GM19099 (cell line): ENCODE measurements around the gene HOXA6.

Source experiments
- POLR2A ChIP-seq: IDR thresholded peaks from 3 replicates; pipeline ENCODE4 v1.6.1; 2011; ENCODE audit warnings: low read depth; ENCODE audit not compliant: insufficient read length; ENCODE audit errors: extremely low read depth

Gene HOXA6

DNA sequence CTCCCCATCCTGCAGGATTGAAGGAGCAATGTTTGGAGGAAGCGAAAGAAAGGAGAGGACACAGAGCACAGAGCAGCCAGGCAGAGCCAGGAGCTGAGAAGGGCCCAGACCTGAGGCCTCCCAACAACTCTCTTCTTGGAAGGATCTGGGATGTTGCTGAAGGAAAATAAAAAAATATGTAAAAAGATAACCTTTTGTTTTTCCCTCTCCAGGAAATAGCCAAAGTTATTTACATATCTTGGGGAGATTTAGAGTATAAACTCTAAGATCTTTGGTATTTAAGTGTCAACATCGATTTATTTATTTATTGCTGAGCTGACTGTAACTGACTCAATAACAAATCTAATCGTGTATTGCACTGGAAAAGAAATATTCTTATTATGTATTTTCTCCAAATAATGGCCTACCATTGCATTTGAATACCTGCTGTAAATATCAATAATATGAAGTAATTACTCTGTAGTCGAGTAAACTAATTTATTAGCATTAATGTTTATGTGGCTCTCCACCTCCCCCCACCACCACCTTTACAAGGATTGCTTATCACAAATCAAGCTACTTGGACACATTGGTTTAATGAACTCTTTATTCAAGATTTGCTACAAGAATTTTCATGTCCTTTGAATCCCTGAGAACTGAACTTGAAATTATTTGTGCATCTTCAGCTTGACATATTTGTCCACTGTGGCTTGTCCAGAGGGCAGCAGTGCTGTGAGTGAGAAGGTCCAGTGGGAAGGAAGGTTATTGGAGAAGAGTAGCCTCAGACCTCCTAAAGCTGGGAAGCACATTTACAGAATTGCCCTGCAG lies 39.3 kb upstream of the HOXA6 start:
- TF ChIP-seq POLR2A, result no peak

DNA sequence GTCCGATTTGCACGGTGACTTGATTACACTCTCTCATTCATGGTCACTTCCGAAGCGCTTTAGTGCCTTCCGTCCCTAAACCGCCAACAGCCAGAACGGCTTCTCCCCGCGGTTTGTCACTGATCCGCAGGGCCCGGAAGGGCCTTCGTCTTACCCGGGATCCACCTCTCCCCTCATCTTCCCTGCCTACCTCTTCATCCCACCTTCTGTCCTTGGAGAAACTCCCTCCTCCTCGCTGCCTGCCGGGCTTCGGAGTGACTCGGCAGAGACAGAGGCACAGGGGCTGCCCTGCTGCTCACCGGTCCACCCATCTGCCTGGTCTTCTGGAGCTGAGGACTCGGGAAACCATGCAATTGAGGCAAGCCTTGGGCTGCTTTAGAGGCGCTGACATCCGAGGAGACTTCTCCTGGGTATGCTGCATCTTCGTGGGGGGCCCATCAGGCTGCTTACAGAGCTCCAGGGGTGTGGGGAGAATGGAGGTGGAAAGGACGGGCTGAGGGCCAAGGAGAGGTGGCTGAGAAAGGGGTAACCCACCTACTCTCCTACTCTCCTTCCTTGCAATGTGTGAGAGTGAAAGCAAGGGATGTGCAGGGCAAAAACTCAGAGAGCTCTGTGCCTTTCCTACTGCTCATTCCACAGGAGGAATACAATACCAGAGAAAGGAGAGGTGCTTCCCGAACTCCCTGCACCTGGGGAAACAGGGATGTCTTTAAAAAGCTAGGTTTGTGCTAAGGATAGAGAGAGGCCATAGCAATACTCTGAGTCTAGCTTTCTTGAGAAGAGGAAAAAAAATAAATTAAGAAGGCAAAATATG lies 38.5 kb upstream of the HOXA6 start:
- no peak for TF ChIP-seq POLR2A

DNA sequence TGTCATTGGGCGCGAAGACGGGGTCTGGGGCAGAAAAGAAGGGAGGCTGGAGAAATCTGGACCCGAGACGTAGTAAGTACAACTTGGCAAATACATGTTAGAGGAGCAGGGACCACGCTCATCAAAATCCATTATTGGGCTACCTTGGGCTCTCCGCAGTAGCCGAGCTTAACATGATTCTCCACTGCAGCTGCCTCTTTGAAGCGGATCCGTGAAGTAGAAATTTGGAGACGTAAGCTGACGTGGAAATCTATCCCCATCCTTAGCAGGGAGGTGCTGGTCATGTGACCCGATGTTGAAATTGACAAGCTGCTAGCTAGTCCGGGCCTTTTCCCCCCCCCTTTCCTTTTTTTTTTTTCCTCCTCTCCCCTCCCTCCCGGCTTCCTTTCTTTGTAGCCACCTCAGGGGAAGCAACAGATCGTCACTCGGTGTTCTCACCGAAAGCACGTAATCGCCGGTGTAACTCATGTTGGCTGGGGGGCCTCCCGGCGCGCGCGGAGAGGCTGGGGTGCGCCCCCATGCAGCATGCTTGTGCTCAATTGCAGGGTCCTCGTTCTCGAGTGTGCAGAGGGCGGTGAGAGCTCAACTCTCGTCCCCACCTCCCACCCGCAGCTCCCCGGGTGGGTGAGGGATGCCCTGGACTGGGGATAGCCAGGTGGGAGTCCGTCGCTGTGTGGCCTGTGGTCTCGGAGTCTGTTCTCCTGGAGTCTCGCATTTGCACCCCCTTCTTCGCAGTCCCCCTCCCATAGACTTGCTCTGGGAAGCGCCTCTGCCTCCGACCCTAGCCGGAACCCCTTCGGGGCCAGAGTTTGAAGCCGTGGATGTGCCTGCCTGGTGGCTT lies 37.7 kb upstream of the HOXA6 start, which contains the start of gene HOXA11:
TSS of gene HOXA11 (minus strand) at position 220 of the 841 bp plus-strand sequence. CDS start at position 132, 88 bp downstream.
- TF ChIP-seq POLR2A, result no peak

DNA sequence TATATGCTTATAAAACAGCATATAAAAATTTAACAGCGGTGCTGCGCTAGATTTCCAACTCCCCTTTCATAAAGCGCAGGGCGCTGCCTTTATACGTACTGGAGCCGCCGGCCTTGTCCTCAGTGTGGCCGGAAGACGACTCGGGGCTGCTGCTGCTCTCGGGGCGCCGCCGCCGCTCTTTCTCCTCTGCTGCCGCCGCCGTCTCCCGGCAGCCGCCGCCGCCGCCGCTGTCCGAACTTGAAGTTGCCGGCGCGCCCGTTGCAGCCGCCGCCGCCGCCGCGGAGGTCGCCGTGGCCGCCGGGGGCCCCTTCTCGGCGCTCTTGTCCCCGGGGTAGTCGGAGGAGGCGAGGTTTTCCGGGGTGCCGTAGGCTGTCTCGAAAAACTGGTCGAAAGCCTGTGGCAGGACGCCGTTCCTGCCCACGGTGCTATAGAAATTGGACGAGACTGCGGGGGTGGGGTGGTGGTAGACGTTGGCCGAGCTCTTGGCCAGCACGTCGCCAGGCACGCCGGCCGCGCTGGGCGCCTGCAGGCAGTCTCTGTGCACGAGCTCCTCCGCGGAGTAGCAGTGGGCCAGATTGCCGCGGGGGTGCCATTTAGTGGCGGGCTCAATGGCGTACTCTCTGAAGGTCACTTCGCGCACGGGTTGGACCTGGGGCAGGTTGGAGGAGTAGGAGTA lies 36.9 kb upstream of the HOXA6 start:
- TF ChIP-seq POLR2A, result no peak

DNA sequence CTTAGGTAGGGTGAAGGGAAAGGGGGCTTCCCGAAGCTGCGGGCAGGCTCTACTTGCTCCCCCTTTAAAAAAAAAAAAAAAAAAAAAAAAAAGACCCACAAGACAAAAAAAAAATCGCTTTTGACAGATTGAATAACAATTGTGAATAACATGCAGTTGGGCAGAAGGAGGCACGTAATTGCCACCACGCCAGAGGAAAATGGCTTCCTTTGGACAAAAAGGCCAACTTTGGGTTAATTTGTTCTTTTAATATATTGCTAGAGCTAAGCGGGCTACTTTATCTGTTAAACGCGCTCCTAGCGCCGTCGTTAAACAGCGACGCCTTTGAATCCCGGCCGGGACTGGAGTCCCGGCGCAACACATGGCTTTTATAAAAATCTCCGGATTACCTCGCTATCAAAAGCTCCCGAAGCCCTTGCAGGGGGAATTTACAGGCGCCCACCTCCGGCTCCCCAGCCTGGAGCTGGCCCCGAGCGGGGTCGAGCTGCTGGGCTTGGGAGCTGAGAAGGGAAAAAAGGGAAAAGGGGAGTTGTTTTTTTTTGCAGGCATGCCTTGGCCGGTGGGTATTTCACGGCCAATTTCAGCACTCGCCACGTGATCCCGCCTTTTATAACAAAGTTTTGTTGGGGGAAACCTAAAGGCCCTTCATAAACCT lies 36.2 kb upstream of the HOXA6 start:
- no peak for TF ChIP-seq POLR2A

DNA sequence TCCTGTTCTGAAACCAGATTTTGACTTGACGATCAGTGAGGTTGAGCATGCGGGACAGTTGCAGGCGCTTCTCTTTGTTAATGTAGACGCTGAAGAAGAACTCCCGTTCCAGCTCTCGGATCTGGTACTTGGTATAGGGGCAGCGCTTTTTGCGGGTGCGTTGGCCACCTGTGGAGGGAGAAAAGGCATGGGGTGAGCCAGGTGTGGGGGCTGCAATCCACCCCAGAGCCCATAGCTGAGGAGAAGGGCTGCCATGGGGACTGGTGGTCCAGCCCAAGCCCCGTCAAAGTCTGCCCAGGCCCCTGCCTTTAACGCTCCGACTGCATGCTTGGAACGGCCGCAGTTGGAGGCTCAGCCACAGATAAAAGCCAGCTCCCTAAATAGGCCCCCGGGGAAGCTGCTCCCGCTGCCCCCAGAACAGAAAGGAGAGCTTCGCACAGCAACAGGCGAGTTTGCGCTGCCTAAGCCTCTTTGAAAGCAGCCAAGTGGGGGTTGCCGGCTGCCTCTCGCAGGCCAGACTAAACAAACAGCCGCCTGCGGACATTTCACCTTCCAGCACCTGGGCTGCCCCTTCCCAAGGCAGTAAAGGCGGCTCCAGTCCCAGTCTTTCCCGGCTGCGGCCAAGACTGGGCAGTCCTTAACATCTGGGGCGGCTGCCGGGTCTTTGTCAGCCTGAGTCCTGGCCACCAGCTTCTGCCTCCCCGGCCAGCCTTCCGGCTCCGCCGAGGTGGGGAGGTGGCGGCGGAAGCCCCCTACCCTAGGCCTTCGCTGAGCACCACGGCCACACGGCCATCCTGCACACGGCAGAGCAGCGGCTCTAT lies 35.5 kb upstream of the HOXA6 start:
- TF ChIP-seq POLR2A, result no peak

DNA sequence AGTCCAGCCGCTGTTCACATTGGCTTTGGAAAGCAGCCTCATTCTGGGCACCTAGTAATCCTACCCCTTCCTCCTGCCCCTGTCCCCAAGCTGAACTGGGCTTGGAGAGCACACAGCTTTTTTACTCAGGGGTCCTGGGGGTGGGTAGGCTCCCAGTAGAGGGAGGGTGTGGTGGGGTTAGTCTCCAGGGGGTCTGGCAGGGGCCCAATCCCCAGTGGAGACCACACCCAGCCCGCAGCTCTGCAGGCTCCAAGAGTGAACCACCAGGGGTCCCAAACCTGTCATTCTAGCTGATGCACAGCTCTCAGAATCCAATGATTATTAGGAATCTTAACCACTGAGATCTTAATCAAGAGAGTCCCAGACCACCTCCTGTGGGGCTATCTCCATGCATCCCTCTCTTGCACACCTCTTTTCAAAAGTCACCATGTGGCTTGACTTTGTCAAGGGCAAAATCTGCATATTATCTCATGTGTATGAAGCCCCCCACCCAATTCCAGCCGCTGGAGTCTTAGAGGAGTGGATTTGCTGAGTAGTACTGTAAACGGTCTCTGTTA lies 34.8 kb upstream of the HOXA6 start:
- TF ChIP-seq POLR2A, result no peak

DNA sequence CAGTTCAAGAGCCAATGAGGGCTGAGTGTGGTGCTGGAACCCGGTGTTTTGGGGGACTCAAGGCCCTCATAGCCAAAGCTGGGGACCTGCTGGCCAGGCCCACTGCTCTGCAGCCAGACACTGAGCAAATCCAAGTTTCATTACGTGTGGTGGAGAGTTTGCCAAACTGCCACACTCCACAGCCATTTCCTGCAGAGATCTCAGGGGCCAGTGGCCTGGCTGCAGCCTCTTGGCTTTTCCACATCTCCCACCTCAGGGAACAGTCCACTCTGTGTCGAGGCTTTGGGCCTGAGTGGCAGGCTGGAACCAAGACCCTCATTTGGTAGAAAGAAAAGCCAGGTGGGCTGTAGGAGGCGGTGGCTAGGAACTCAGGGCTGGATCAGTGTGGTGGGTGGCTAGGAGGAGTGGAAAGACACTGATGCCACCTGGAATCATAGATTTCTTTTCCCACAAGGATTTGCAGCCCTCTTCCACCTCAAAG lies 34.3 kb upstream of the HOXA6 start:
- TF ChIP-seq POLR2A, result no peak

DNA sequence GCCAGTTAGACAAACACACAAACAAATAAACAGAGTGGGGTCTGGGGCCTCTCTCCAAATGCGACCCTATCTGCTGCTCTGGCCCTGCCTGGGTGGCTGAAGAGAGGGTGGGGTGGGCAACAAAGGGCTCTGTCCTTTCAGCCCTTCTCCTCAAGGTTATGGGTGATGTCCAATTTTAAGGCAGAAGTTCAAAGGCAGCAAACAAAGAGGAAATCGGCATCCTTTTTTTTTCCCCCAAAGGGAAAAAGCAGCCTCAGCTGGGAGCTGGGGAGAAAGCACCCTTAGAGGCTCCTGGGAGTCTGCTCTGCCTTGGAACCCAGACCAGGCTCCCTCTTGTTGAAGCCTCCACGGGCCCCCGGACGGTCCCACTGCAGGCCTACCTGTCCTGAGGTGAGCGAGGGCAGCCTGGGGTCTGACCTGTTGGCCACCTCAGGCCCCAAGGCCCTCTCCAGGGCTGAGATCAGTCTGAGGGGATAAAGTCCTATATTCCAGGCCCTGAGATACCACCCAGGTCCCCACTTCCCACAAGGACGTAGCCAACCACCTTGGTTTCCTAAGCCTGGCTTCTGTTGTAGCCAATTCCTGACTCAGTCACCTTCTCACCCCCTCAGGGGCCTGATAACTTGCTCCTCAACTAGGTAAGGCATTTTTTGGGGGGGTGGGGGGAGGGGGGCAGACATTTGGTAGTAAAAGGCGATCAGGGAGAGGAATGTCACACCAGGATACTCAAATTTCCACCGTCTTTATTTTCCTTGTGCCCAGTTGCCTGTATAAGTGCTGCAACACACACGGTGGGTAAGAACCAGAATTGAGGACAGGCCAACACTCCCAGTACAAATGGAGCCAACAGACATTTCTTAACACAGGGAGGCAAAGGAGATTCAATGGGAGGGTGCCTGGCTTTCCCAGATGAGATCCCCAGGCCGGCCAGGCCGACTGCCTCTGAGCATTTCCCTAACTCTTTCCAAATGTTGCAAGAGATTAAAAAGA lies 33.2 kb upstream of the HOXA6 start:
- TF ChIP-seq POLR2A, result no peak

DNA sequence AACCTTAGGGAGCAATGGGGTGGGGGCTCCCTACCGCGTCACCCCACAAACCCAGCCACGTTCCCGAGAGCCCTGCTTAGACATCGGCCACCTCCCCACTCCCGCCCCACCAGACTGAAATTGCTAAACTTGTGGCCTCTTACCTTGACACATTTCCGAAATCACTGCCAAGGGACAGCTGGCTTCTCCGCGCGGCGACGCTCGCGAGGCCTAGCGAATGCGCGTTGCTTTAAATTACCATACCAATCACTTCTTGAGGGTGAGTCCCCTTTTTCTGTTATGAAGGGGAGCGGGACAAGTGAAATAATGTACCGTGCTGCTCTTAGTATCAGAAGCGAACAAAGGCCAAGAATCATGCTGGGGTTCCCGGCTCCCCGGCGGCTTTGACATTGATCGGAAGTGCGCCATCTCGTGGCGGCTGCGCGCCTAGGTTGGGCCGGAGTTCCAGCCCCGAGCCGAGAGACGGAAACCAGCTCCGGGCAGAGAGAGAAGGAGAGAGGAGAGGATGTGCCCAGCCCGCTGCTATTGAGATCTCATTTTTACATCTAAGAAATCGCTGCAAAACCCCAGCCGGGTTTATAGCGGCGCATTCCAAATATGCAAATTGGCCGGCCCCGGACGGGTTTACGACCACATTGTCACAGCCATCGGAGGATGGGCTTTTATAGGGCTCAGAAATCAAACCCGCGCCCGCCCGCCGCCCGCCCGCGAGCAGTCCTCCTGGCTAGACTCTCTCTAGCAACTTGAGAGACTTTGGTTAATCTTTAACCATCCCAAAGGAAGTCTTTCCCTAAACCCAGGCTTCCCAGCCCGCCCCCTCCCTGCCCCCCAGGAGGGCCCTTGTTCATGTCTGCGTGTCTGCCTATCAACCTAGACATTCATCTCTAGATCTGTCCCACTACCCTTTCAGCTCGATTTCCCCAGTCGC lies 32.2 kb upstream of the HOXA6 start:
- TF ChIP-seq POLR2A, result no peak

DNA sequence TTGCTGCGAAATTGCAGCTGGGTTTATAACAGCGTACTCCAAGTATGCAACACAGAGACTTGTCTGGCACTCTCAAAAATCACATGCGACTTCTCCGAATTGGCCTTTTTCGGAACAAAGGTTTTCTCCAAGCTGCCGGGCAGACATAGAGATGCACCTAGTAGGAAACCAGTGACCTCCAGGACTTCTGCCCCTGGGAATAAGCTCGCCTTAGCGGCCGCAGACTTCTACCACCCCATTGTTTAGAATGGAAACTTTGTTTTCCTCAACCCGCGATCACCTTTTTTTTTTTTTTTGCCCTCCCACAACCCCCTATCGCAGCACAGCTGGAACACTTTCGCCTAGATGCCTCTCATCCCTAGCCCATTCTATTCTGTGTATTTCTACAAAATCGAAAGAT lies 31.5 kb upstream of the HOXA6 start:
- TF ChIP-seq POLR2A, result no peak
